ENCODE data around the gene RASGRF1.

DNA sequence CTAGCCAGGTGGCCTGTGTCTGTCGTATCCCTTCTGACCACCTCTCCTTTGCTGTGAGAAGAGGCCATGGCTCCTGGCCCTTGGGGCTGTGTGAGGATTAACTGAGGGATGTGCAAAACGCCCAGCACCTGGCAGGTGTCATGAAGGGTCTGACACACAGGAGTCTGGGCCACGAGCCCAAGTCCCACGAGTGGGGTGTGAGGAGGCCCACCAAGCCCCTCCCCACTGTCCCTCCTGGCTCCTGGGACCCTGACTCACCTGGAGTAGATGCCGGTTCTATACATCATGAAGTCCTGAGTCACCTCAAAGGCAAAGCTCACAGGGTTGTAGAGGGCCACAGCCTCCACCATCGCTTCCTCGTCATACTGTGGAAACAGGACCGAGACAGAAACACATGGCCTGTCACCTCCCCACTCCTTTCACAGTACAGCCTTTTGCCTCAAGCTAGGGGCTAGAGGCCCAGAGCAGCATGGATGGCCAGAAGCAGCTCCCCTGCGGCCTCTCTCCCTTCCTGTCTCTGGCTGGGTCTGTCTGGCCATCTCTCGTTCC, 165.4 kb downstream of the RASGRF1 start:
- TF ChIP-seq TAF1 (IDR thresholded peaks at IDR 0.05; ENCODE audit: low read depth) (no peak), EGR1 (IDR thresholded peaks at IDR 0.05) (no peak), CREB1 (IDR thresholded peaks at IDR 0.05; ENCODE audit: low read depth) (no peak), TEAD4 (IDR thresholded peaks at IDR 0.05) (no peak), YY1 (IDR thresholded peaks at IDR 0.05; ENCODE audit: low read depth) (no peak), NFIC (IDR thresholded peaks at IDR 0.05) (no peak), EP300 (IDR thresholded peaks at IDR 0.05; ENCODE audit: borderline replicate concordance) (no peak), RAD21 (IDR thresholded peaks at IDR 0.05; ENCODE audit: low read depth) (no peak)
- TF ChIP-seq, protein P1, sequence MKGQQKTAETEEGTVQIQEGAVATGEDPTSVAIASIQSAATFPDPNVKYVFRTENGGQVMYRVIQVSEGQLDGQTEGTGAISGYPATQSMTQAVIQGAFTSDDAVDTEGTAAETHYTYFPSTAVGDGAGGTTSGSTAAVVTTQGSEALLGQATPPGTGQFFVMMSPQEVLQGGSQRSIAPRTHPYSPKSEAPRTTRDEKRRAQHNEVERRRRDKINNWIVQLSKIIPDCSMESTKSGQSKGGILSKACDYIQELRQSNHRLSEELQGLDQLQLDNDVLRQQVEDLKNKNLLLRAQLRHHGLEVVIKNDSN (IDR thresholded peaks at IDR 0.05), result no peak
- TF ChIP-seq, protein P2, sequence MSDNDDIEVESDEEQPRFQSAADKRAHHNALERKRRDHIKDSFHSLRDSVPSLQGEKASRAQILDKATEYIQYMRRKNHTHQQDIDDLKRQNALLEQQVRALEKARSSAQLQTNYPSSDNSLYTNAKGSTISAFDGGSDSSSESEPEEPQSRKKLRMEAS (IDR thresholded peaks at IDR 0.05), result no peak
